ENCODE measurements around the gene SIK1.
"Not testable (repeated sequence)": the region's sequence is repeated elsewhere in the genome, so short reads cannot be mapped to it uniquely, and the experiment has no call there.

Gene SIK1

GRCh38 chr21:43430830-43431416, 4.0 kb upstream of the SIK1 start:
- H3K4me3 ChIP-seq (ENCODE audit: low read depth, low read length); H3K9me3 ChIP-seq (ENCODE audit: control insufficient read depth, insufficient read depth, low read depth, low read length); POLR2A ChIA-PET; H3K4me1 ChIP-seq (ENCODE audit: control insufficient read depth, insufficient read depth, low read length); H3K27ac ChIP-seq (ENCODE audit: extremely low read depth, low read depth, low read length); H3K36me3 ChIP-seq (ENCODE audit: control insufficient read depth in 2 of 2, insufficient read depth in 1 of 2, low read length in 2 of 2); CTCF ChIA-PET: not testable (repeated sequence)

DNA sequence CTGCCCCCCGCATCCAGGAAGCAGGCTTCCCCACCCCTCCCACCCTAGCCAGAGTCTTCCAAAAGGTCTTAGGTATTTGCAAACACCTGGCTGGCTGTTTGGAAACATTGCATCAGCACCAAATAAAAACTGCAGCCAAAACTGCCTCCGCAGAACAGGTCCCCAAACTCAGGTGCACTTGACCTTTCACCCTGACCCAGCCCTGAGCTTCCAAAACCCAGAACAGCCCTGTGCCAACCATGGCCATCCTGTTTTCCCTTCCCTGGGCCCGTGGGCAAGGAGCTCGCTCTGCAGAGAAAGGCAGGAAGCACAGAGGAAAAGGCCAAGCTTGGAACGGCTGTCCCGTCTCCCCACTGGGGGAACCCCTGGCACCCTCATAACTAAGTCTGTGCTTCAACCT, 2.0 kb upstream of the SIK1 start:
- H3K36me3 ChIP-seq (ENCODE audit: control insufficient read depth in 2 of 2, insufficient read depth in 1 of 2, low read length in 2 of 2); H3K4me3 ChIP-seq (ENCODE audit: low read depth, low read length); H3K9me3 ChIP-seq (ENCODE audit: control insufficient read depth, insufficient read depth, low read depth, low read length); POLR2A ChIA-PET; CTCF ChIA-PET; H3K27ac ChIP-seq (ENCODE audit: extremely low read depth, low read depth, low read length); H3K4me1 ChIP-seq (ENCODE audit: control insufficient read depth, insufficient read depth, low read length): not testable (repeated sequence)

- H3K9me3 ChIP-seq (ENCODE audit: control insufficient read depth, insufficient read depth, low read depth, low read length); H3K4me1 ChIP-seq (ENCODE audit: control insufficient read depth, insufficient read depth, low read length); CTCF ChIA-PET; H3K4me3 ChIP-seq (ENCODE audit: low read depth, low read length); H3K36me3 ChIP-seq (ENCODE audit: control insufficient read depth in 2 of 2, insufficient read depth in 1 of 2, low read length in 2 of 2); POLR2A ChIA-PET; H3K27ac ChIP-seq (ENCODE audit: extremely low read depth, low read depth, low read length): not testable (repeated sequence)
Measured at GRCh38 chr21:43427242-43427559, 270 bp upstream of the SIK1 start.

- H3K27ac ChIP-seq (ENCODE audit: extremely low read depth, low read depth, low read length); POLR2A ChIA-PET; H3K36me3 ChIP-seq (ENCODE audit: control insufficient read depth in 2 of 2, insufficient read depth in 1 of 2, low read length in 2 of 2); H3K9me3 ChIP-seq (ENCODE audit: control insufficient read depth, insufficient read depth, low read depth, low read length); H3K4me3 ChIP-seq (ENCODE audit: low read depth, low read length); CTCF ChIA-PET; H3K4me1 ChIP-seq (ENCODE audit: control insufficient read depth, insufficient read depth, low read length): not testable (repeated sequence)
Measured at GRCh38 chr21:43426004-43426403, 927 bp downstream of the SIK1 start.

DNA sequence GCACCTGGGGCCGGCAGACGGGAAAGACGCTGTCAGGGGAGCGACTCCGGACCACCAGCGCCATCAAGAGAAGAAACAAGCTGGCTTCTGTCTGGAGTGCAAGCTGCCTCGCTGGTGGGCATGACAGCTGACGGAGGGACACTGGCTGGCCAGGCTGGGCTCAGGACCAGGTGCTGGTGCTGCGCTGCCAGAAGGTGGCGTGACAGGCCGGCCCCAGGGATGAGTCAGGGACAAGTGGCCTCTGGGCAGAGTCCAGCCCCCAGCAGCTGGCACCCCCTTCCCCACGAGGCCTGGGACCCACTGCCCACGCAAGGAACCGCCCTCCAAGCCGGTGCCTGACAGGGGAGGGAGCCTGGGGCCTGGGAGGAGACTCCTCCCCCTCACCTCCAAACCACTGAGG, 7.5 kb downstream of the SIK1 start:
- H3K4me1 ChIP-seq (ENCODE audit: control insufficient read depth, insufficient read depth, low read length); H3K4me3 ChIP-seq (ENCODE audit: low read depth, low read length); CTCF ChIA-PET; H3K36me3 ChIP-seq (ENCODE audit: control insufficient read depth in 2 of 2, insufficient read depth in 1 of 2, low read length in 2 of 2); H3K27ac ChIP-seq (ENCODE audit: extremely low read depth, low read depth, low read length); H3K9me3 ChIP-seq (ENCODE audit: control insufficient read depth, insufficient read depth, low read depth, low read length); POLR2A ChIA-PET: not testable (repeated sequence)

- H3K4me3 ChIP-seq (ENCODE audit: low read depth, low read length); CTCF ChIA-PET; H3K4me1 ChIP-seq (ENCODE audit: control insufficient read depth, insufficient read depth, low read length); H3K9me3 ChIP-seq (ENCODE audit: control insufficient read depth, insufficient read depth, low read depth, low read length); POLR2A ChIA-PET; H3K36me3 ChIP-seq (ENCODE audit: control insufficient read depth in 2 of 2, insufficient read depth in 1 of 2, low read length in 2 of 2); H3K27ac ChIP-seq (ENCODE audit: extremely low read depth, low read depth, low read length): not testable (repeated sequence)
Measured at GRCh38 chr21:43414576-43414975, 12.4 kb downstream of the SIK1 start.

DNA sequence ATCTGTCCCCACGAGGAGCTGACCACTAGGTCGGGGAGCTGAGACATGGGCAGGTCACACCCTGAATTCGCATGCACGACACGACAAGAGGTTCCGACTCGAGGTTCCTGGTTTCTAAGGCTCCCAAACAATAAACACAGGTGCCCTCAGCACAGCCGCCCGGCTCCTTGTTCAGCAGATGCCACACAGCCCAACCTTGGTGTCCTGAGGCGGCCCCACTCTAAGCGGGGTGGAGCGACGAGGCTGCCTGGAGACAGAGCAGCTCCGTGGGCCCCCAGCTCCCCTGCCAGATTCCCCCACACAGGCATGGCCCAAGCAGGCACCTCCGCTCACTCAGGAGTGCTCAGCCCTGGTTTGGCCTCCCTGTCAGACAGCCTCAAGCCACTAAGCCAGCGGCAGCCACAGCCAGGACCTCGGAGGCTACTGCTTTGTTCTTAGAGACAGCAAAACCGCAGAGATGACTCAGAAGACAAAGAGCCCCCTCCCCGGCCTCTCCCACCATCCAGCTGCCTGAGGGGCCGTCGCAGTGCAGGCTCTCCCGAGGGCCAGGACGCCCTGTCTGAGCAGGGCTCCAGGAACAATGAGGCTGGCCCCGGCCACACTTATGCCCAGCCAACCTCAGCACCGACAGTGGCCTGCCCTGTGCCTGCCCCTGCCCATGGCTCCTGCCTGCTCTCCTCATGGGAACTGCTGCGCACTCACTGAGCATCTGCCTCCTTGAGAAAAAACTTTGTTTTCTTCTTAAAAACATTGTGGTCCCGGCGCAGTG, 14.7 kb downstream of the SIK1 start:
- CTCF ChIA-PET; H3K4me3 ChIP-seq (ENCODE audit: low read depth, low read length); H3K4me1 ChIP-seq (ENCODE audit: control insufficient read depth, insufficient read depth, low read length); H3K9me3 ChIP-seq (ENCODE audit: control insufficient read depth, insufficient read depth, low read depth, low read length); POLR2A ChIA-PET; H3K27ac ChIP-seq (ENCODE audit: extremely low read depth, low read depth, low read length); H3K36me3 ChIP-seq (ENCODE audit: control insufficient read depth in 2 of 2, insufficient read depth in 1 of 2, low read length in 2 of 2): not testable (repeated sequence)

GRCh38 chr21:43410456-43411068, 16.4 kb downstream of the SIK1 start:
- CTCF ChIA-PET; H3K36me3 ChIP-seq (ENCODE audit: control insufficient read depth in 2 of 2, insufficient read depth in 1 of 2, low read length in 2 of 2); H3K9me3 ChIP-seq (ENCODE audit: control insufficient read depth, insufficient read depth, low read depth, low read length); POLR2A ChIA-PET; H3K4me3 ChIP-seq (ENCODE audit: low read depth, low read length); H3K4me1 ChIP-seq (ENCODE audit: control insufficient read depth, insufficient read depth, low read length); H3K27ac ChIP-seq (ENCODE audit: extremely low read depth, low read depth, low read length): not testable (repeated sequence)

DNA sequence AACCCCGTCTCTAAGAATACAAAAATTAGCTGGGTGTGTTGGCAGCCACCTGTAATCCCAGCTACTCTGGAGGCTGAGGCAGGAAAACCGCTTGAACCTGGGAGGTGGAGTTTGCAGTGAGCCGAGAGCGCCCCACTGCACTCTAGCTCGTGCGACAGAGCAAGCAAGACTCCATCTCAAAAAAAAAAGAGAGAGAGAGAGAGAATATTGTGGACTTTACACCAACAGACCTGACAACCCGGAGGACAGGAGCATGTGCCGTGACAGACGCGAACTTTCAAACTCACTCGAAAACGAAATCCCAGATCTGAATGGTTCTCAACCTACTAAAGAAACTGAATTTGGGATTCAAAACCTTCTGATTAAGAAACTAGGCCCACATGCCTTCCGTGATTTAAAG, 19.8 kb downstream of the SIK1 start:
- H3K36me3 ChIP-seq (ENCODE audit: control insufficient read depth in 2 of 2, insufficient read depth in 1 of 2, low read length in 2 of 2); H3K4me1 ChIP-seq (ENCODE audit: control insufficient read depth, insufficient read depth, low read length); POLR2A ChIA-PET; H3K9me3 ChIP-seq (ENCODE audit: control insufficient read depth, insufficient read depth, low read depth, low read length); H3K4me3 ChIP-seq (ENCODE audit: low read depth, low read length); H3K27ac ChIP-seq (ENCODE audit: extremely low read depth, low read depth, low read length); CTCF ChIA-PET: not testable (repeated sequence)

- H3K9me3 ChIP-seq (ENCODE audit: control insufficient read depth, insufficient read depth, low read depth, low read length); POLR2A ChIA-PET; H3K4me3 ChIP-seq (ENCODE audit: low read depth, low read length); H3K27ac ChIP-seq (ENCODE audit: extremely low read depth, low read depth, low read length); H3K36me3 ChIP-seq (ENCODE audit: control insufficient read depth in 2 of 2, insufficient read depth in 1 of 2, low read length in 2 of 2); H3K4me1 ChIP-seq (ENCODE audit: control insufficient read depth, insufficient read depth, low read length); CTCF ChIA-PET: not testable (repeated sequence)
Measured at GRCh38 chr21:43404450-43404849, 22.5 kb downstream of the SIK1 start.

DNA sequence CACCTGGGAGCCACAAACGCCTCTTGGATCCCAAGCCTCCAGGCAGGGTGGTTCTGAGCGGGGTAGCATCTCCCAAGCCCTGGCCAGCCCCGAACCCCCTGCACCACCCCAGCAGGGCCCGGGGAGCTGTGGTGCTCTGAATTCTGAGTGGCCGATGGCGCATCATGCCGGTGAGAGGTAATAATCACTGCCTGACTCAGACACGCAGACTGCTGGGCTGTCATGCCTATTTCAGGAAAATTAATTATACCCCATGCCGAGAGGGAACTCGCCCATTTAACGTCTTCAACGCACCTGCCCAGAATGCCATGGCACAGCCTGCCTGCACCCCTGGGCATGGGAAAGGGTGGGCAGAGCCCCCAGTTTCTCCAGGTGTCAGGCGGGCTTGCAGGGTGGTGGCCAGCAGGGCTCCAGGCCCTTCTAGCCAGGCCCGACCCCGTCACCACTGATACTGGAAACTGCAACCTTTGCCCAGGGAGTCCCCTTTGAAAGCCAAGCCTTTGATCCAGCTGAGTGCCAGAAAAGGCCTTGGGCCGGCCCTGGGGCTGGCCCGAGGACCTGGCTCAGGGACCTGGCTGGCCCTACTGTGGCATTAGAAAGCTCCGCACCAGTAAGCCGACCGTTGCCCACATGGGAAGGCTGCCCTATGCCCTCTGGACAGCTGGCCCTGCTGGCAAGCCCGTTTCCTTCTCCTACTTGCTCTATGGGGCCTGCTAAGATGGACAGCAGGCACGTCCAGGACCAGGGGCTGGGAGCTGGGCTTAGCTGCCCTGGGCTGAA, 23.1 kb downstream of the SIK1 start:
- H3K36me3 ChIP-seq (ENCODE audit: control insufficient read depth in 2 of 2, insufficient read depth in 1 of 2, low read length in 2 of 2); CTCF ChIA-PET; H3K4me3 ChIP-seq (ENCODE audit: low read depth, low read length); H3K4me1 ChIP-seq (ENCODE audit: control insufficient read depth, insufficient read depth, low read length); H3K9me3 ChIP-seq (ENCODE audit: control insufficient read depth, insufficient read depth, low read depth, low read length); POLR2A ChIA-PET; H3K27ac ChIP-seq (ENCODE audit: extremely low read depth, low read depth, low read length): not testable (repeated sequence)

Data from HEK293 (cell line).